Measurements from ENCODE around the gene TNC.

The TNC gene

GRCh38 chr9:115137526-115137925 is 19.6 kb upstream of the TNC start:
- TF ChIP-seq, protein P1, sequence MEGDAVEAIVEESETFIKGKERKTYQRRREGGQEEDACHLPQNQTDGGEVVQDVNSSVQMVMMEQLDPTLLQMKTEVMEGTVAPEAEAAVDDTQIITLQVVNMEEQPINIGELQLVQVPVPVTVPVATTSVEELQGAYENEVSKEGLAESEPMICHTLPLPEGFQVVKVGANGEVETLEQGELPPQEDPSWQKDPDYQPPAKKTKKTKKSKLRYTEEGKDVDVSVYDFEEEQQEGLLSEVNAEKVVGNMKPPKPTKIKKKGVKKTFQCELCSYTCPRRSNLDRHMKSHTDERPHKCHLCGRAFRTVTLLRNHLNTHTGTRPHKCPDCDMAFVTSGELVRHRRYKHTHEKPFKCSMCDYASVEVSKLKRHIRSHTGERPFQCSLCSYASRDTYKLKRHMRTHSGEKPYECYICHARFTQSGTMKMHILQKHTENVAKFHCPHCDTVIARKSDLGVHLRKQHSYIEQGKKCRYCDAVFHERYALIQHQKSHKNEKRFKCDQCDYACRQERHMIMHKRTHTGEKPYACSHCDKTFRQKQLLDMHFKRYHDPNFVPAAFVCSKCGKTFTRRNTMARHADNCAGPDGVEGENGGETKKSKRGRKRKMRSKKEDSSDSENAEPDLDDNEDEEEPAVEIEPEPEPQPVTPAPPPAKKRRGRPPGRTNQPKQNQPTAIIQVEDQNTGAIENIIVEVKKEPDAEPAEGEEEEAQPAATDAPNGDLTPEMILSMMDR (IDR thresholded peaks at IDR 0.05), result no peak
- Histone ChIP-seq H3K79me2 (no peaks in the 10 kb centered on the region), H2AFZ (no peak overlapping the region)

GRCh38 chr9:115135821-115136778 is 18.1 kb upstream of the TNC start:
- Histone ChIP-seq H3K4me3 (ENCODE audit: low read depth, low read length) (no peak overlapping the region), H3K27ac (no peak overlapping the region), H3K9me3 (ENCODE audit: control insufficient read depth, low read length) (no peaks in the 10 kb centered on the region), H3K4me1 (no peaks in the 10 kb centered on the region), H3K9ac (no peak overlapping the region), H3K79me2 (no peaks in the 10 kb centered on the region), H3K36me3 (ENCODE audit: control insufficient read depth, insufficient read depth, low read length) (no peaks in the 10 kb centered on the region), H3K4me2 (ENCODE audit: low read length) (no peak overlapping the region), H2AFZ (no peak overlapping the region), H3K27me3 (ENCODE audit: control insufficient read depth, insufficient read depth, low read length) (no peaks in the 10 kb centered on the region)
- TF ChIP-seq, protein P1 (IDR thresholded peaks at IDR 0.05), result no peak

More at GRCh38 chr9:115137526-115137925, 19.6 kb upstream of the TNC start:
- H3K9ac ChIP-seq, result no peak overlapping the region
- no peak overlapping the region for H3K4me2 ChIP-seq (ENCODE audit: low read length)
- H3K4me3 ChIP-seq (ENCODE audit: low read depth, low read length), result no peak overlapping the region
- H3K4me1 ChIP-seq, result no peaks in the 10 kb centered on the region
- no peak overlapping the region for H3K27ac ChIP-seq
- no peaks in the 10 kb centered on the region for H3K36me3 ChIP-seq (ENCODE audit: control insufficient read depth, insufficient read depth, low read length)
- no peaks in the 10 kb centered on the region for H3K9me3 ChIP-seq (ENCODE audit: control insufficient read depth, low read length)
- H3K27me3 ChIP-seq (ENCODE audit: control insufficient read depth, insufficient read depth, low read length), result no peaks in the 10 kb centered on the region

DNA sequence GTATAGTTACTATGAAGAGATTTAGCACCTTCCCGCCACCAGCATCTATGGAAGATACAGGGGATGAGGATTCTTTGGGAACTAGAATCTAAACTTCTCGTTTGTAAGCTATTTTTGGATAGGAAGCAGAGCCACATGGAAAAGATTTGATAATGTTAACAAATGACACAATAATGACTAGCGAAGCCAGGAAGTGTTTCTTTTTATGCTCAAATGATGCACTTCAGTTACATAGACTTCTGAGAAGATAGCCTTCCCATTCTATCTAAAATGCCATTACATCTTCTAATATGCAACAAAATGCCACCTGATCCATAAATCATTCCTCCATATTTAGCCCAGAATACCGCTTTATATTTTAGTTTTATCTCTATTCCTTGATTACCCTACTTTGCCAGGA is 17.0 kb upstream of the TNC start:
- H3K36me3 ChIP-seq (ENCODE audit: control insufficient read depth, insufficient read depth, low read length), result no peaks in the 10 kb centered on the region
- H3K27me3 ChIP-seq (ENCODE audit: control insufficient read depth, insufficient read depth, low read length), result no peaks in the 10 kb centered on the region
- no peak overlapping the region for H3K27ac ChIP-seq
- H3K4me2 ChIP-seq (ENCODE audit: low read length), result no peak overlapping the region
- H3K9ac ChIP-seq, result no peak overlapping the region
- no peak overlapping the region for H3K4me3 ChIP-seq (ENCODE audit: low read depth, low read length)
- H2AFZ ChIP-seq, result no peak overlapping the region
- H3K4me1 ChIP-seq, result no peaks in the 10 kb centered on the region
- TF ChIP-seq, protein P1 (IDR thresholded peaks at IDR 0.05), result no peak
- H3K79me2 ChIP-seq, result no peaks in the 10 kb centered on the region
- no peaks in the 10 kb centered on the region for H3K9me3 ChIP-seq (ENCODE audit: control insufficient read depth, low read length)

GRCh38 chr9:115133649-115134048 is 15.7 kb upstream of the TNC start:
- no peaks in the 10 kb centered on the region for H3K79me2 ChIP-seq
- H3K9me3 ChIP-seq (ENCODE audit: control insufficient read depth, low read length), result no peaks in the 10 kb centered on the region
- no peak overlapping the region for H3K4me2 ChIP-seq (ENCODE audit: low read length)
- no peaks in the 10 kb centered on the region for H3K36me3 ChIP-seq (ENCODE audit: control insufficient read depth, insufficient read depth, low read length)
- H3K27me3 ChIP-seq (ENCODE audit: control insufficient read depth, insufficient read depth, low read length), result no peaks in the 10 kb centered on the region
- H3K4me3 ChIP-seq (ENCODE audit: low read depth, low read length), result no peak overlapping the region
- TF ChIP-seq, protein P1 (IDR thresholded peaks at IDR 0.05), result no peak
- no peak overlapping the region for H2AFZ ChIP-seq
- no peak overlapping the region for H3K27ac ChIP-seq
- no peak overlapping the region for H3K9ac ChIP-seq
- no peaks in the 10 kb centered on the region for H3K4me1 ChIP-seq

Data from parathyroid adenoma (tissue), 2 donors.